Endodermal cell (in vitro differentiated cells): ENCODE measurements around the gene OR2J2. TPM values are rescaled to one million over a fixed set of nuclear protein-coding genes. Genes with fewer than 3 reads are reported as not detected.
"Not testable (repeated sequence)": the region's sequence is repeated elsewhere in the genome, so short reads cannot be mapped to it uniquely, and the experiment has no call there.

Experiments
- DNase-seq: peaks from one replicate; pipeline ENCODE4 v3.0.0-alpha.2; 2017
- H3K27ac ChIP-seq: 2 replicates; pipeline ENCODE4 v1.5.1; 2013; ENCODE audit warnings: mild to moderate bottlenecking, low read depth, low read length, moderate library complexity
- H3K27me3 ChIP-seq: 2 replicates; pipeline ENCODE4 v1.6.1; 2013; ENCODE audit warnings: mild to moderate bottlenecking, low read length, moderate library complexity; ENCODE audit not compliant: insufficient read depth, control insufficient read depth, poor library complexity, severe bottlenecking
- H3K36me3 ChIP-seq: 2 replicates; pipeline ENCODE4 v1.7.0; 2013; ENCODE audit warnings: mild to moderate bottlenecking, low read length, moderate library complexity; ENCODE audit not compliant: control insufficient read depth, insufficient read depth
- H3K4me1 ChIP-seq: one replicate; pipeline ENCODE4 v1.7.0; 2013; ENCODE audit warnings: low read length; ENCODE audit not compliant: control insufficient read depth, insufficient read depth
- H3K4me3 ChIP-seq: 2 replicates; pipeline ENCODE4 v1.5.1; 2013; ENCODE audit warnings: mild to moderate bottlenecking, low read length, moderate library complexity
- H3K9ac ChIP-seq: 2 replicates; pipeline ENCODE4 v1.6.1; 2013; ENCODE audit warnings: mild to moderate bottlenecking, low read length, moderate library complexity; ENCODE audit not compliant: poor library complexity, severe bottlenecking; ENCODE audit errors: extremely low read depth
- H3K9me3 ChIP-seq: 2 replicates; pipeline ENCODE4 v1.6.1; 2013; ENCODE audit warnings: mild to moderate bottlenecking, low read length, moderate library complexity; ENCODE audit not compliant: control insufficient read depth
- H3K27ac Mint-ChIP-seq: 2 replicates; pipeline ENCODE4 v1.8.0; 2020; ENCODE audit warnings: mixed read lengths
- H3K27me3 Mint-ChIP-seq: 2 replicates; pipeline ENCODE4 v1.8.0; 2021; ENCODE audit warnings: mild to moderate bottlenecking, mixed read lengths; ENCODE audit not compliant: insufficient read depth
- H3K36me3 Mint-ChIP-seq: 2 replicates; pipeline ENCODE4 v1.8.0; 2020; ENCODE audit warnings: low read depth, mixed read lengths
- H3K4me1 Mint-ChIP-seq: 2 replicates; pipeline ENCODE4 v1.8.0; 2020; ENCODE audit warnings: mixed read lengths
- H3K4me3 Mint-ChIP-seq: 2 replicates; pipeline ENCODE4 v1.8.0; 2020; ENCODE audit warnings: mild to moderate bottlenecking, moderate library complexity, mixed read lengths
- H3K9me3 Mint-ChIP-seq: 2 replicates; pipeline ENCODE4 v1.8.0; 2020; ENCODE audit warnings: mild to moderate bottlenecking, mixed read lengths
- WGBS, 2 experiments: methylation state at CpG; one replicate each; pipeline versions ENCODE4 v1.1.5 to v1.1.7; 2013; ENCODE audit warnings: missing lambda C conversion rate in 2 of 2, mixed read lengths in 1 of 2; ENCODE audit not compliant: insufficient coverage in 1 of 2, insufficient read length in 1 of 2; 5-methylcytosine and 5-hydroxymethylcytosine counted together
- total RNA-seq, 2 donors: library from RNA; stranded (reverse); fragmentation: NEBNext Ultra II Directional in 1 of 2; extraction: Animal tissue kit (Norgen Biotek cat#: 25700) in 1 of 2; gene quantifications; 2 replicates in 1 of 2; 3 replicates in 1 of 2; pipeline ENCODE4 v1.2.1, GENCODE V29; 2021
- TF ChIP-seq, protein P1 (sequence below): fragments of 200-600 bp; sonication (generic); conservative IDR thresholded peaks from 2 replicates; pipeline ENCODE4 v1.5.0; 2021; ENCODE audit warnings: antibody characterized with exemption, mild to moderate bottlenecking

The OR2J2 gene
- total RNA-seq, 2 donors from 2014 or later = not detected

- Mint-ChIP-seq H3K36me3 (no peaks in the 10 kb centered on the region), H3K27ac (no peak overlapping the region), H3K4me1 (peaks cover 2% of the 10 kb centered on the region), H3K27me3 (no peaks in the 10 kb centered on the region), H3K9me3 (peaks cover 1% of the 10 kb centered on the region), H3K4me3 (no peak overlapping the region)
- H3K9ac ChIP-seq = no peak overlapping the region
- no peaks in the 10 kb centered on the region for H3K9me3 ChIP-seq
- H3K27me3 ChIP-seq = no peaks in the 10 kb centered on the region
- H3K4me3 ChIP-seq = no peak overlapping the region
- TF ChIP-seq, protein P1, sequence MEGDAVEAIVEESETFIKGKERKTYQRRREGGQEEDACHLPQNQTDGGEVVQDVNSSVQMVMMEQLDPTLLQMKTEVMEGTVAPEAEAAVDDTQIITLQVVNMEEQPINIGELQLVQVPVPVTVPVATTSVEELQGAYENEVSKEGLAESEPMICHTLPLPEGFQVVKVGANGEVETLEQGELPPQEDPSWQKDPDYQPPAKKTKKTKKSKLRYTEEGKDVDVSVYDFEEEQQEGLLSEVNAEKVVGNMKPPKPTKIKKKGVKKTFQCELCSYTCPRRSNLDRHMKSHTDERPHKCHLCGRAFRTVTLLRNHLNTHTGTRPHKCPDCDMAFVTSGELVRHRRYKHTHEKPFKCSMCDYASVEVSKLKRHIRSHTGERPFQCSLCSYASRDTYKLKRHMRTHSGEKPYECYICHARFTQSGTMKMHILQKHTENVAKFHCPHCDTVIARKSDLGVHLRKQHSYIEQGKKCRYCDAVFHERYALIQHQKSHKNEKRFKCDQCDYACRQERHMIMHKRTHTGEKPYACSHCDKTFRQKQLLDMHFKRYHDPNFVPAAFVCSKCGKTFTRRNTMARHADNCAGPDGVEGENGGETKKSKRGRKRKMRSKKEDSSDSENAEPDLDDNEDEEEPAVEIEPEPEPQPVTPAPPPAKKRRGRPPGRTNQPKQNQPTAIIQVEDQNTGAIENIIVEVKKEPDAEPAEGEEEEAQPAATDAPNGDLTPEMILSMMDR = no peak
- H3K36me3 ChIP-seq = no peaks in the 10 kb centered on the region
- no peaks in the 10 kb centered on the region for H3K4me1 ChIP-seq
- DNase-seq = no peak
- no peak overlapping the region for H3K27ac ChIP-seq
Measured at GRCh38 chr6:29216528-29216927, 45.8 kb downstream of the OR2J2 start.

- not testable (repeated sequence) for H3K9ac ChIP-seq, H3K9me3 Mint-ChIP-seq, H3K4me1 Mint-ChIP-seq, H3K27ac ChIP-seq, H3K36me3 Mint-ChIP-seq, H3K27me3 Mint-ChIP-seq, H3K27me3 ChIP-seq, H3K4me1 ChIP-seq, H3K9me3 ChIP-seq, DNase-seq, H3K4me3 Mint-ChIP-seq, H3K36me3 ChIP-seq, H3K4me3 ChIP-seq, H3K27ac Mint-ChIP-seq
- WGBS, 2 experiments = 58 to 62% methylated on average over 2 of the region's 2 CpGs
Measured at GRCh38 chr6:29217242-29217641, 46.5 kb downstream of the OR2J2 start.

- H3K9me3 ChIP-seq, H3K9ac ChIP-seq, H3K27me3 ChIP-seq, H3K4me1 ChIP-seq, H3K36me3 ChIP-seq, H3K4me3 Mint-ChIP-seq, H3K27me3 Mint-ChIP-seq, H3K9me3 Mint-ChIP-seq, H3K27ac Mint-ChIP-seq, H3K4me3 ChIP-seq, H3K4me1 Mint-ChIP-seq, DNase-seq, H3K27ac ChIP-seq, H3K36me3 Mint-ChIP-seq: not testable (repeated sequence)
- WGBS, 2 experiments = 95 to 100% methylated on average over 1 of the region's 1 CpG
Measured at GRCh38 chr6:29218056-29218455, 47.3 kb downstream of the OR2J2 start.

Other genes with a start within 250 kb of the OR2J2 start
- gene TRIM27, start 246.9 kb upstream of the OR2J2 start, total RNA-seq = 10 to 100 TPM; 81.8 to 82.7 TPM
- 1 to 10 TPM; 2.2 to 6.5 TPM for gene ZNF311, start 165.6 kb upstream of the OR2J2 start, total RNA-seq
- not detected for gene OR2W1, start 125.7 kb upstream of the OR2J2 start, total RNA-seq
- gene OR2B3, start 83.6 kb upstream of the OR2J2 start, total RNA-seq = not detected
- not detected for gene OR2J1, start 71.4 kb upstream of the OR2J2 start, total RNA-seq
- gene OR2J3, start 62.8 kb upstream of the OR2J2 start, total RNA-seq = not detected
- gene OR14J1, start 130.8 kb downstream of the OR2J2 start, total RNA-seq = not detected
- not detected for gene OR5V1, start 198.0 kb downstream of the OR2J2 start, total RNA-seq
- not detected for gene OR12D3, start 204.4 kb downstream of the OR2J2 start, total RNA-seq
- not detected for gene OR12D2, start 224.7 kb downstream of the OR2J2 start, total RNA-seq
- gene OR12D1, start 244.0 kb downstream of the OR2J2 start, total RNA-seq = not detected